ENCODE measurements around the gene PREB. TPM values are rescaled to one million over a fixed set of nuclear protein-coding genes. Genes with fewer than 3 reads are reported as not detected.

Gene PREB
- total RNA-seq, 1 donor from 2014 or later, result 25.1 TPM

DNA sequence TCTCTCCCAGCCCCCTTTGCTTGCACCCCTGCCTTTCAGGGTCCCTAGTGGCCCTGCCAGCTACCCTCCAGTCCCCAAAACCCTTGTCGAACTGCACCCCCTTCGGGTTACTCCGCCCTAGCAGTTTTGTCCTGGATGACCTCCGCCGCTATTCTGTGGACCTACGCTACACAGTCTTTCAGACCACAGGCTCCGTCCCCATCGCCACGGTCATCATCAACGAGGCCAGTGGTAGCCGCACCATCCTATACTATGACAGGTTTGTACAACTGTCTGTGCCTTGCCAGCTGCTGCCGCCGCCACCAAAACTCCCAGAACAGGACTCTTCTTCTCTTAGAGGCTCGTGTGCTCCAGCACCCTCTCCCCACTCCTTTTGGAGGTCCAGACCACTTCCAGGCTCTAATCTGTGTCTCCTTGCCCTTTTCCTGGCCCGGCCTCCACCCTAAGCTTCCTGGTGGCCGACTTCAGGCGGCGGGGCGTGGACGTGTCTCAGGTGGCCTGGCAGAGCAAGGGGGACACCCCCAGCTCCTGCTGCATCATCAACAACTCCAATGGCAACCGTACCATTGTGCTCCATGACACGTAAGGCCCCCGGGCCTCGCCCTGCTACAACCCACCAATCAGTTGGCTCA, 40.0 kb downstream of the PREB start:
- Histone ChIP-seq H3K4me2 (no peak overlapping the region), H3K79me2 (ENCODE audit: low read depth) (no peaks in the 10 kb centered on the region), H3K4me1 (no peaks in the 10 kb centered on the region), H3K36me3 (no peaks in the 10 kb centered on the region), H3K27ac (no peak overlapping the region), H3K9ac (no peak overlapping the region), H2AFZ (replicated peaks) (no peak overlapping the region), H3K27me3 (no peaks in the 10 kb centered on the region), H3K4me3 (no peak overlapping the region), H3K9me3 (ENCODE audit: low read depth) (no peaks in the 10 kb centered on the region), H3F3A (ENCODE audit: low read depth) (no peaks in the 10 kb centered on the region), H4K20me1 (ENCODE audit: low read depth) (no peaks in the 10 kb centered on the region)
- no peak for TF ChIP-seq EZH2 (IDR thresholded peaks at IDR 0.05)
- TF ChIP-seq EZH2phosphoT487 (IDR thresholded peaks at IDR 0.05), result no peak
- TF ChIP-seq, protein P1, sequence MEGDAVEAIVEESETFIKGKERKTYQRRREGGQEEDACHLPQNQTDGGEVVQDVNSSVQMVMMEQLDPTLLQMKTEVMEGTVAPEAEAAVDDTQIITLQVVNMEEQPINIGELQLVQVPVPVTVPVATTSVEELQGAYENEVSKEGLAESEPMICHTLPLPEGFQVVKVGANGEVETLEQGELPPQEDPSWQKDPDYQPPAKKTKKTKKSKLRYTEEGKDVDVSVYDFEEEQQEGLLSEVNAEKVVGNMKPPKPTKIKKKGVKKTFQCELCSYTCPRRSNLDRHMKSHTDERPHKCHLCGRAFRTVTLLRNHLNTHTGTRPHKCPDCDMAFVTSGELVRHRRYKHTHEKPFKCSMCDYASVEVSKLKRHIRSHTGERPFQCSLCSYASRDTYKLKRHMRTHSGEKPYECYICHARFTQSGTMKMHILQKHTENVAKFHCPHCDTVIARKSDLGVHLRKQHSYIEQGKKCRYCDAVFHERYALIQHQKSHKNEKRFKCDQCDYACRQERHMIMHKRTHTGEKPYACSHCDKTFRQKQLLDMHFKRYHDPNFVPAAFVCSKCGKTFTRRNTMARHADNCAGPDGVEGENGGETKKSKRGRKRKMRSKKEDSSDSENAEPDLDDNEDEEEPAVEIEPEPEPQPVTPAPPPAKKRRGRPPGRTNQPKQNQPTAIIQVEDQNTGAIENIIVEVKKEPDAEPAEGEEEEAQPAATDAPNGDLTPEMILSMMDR (IDR thresholded peaks at IDR 0.05), result no peak
- peak overlapping the region; percentile 72 for H3K27ac Mint-ChIP-seq
- no peaks in the 10 kb centered on the region for H3K9me3 Mint-ChIP-seq
- peak overlapping the region; percentile 53 for H3K4me3 Mint-ChIP-seq
- no peaks in the 10 kb centered on the region for H3K36me3 Mint-ChIP-seq
- H3K27me3 Mint-ChIP-seq (ENCODE audit: insufficient read depth, low read depth), result peaks cover 11% of the 10 kb centered on the region
- H3K4me1 Mint-ChIP-seq, result peaks cover 10% of the 10 kb centered on the region
- no peak for DNase-seq (ENCODE audit: low spot score)

DNA sequence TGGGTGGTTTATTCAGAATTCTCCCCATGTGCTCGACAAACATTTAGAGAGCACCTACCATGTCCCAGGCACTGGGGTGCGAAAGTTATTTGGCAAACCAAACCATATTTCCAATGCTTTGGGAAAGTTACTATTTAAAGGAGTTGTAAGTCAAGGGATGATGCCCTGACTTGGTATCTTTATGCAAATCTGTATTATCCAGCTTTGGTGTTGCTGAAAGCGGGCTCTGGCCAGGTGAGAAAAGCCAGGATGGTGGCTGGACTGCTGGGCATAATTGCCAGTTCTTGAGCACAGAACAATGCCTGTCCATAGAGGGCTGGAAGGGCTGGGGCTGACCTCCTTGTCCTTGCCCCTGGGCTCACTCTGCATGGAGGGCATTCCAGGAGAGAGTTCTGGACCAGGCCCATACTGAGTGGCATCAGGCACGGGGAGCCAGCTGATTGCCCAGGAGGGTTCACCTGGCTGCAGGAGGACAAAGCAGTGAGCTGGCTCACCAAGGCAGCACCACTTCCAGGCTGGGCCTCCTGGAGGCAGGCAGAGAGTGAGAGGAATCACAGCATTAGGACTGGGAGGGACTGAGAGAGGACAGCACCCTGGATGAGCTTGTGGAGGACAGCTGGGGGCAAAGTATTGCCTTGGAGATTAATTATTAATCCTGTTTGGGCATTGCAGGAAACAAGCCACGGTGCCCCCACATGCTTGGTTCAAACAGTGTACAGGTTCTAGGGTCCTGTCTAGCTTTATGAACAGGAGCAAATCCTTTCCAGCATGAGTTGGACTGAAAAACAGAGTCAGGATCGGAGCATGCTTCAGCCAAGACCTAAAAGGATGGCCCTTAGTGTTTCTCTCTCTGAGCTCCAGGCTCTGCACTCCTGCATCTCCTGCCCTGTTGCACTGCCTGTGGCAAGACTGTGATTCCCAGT, 40.7 kb downstream of the PREB start:
- Mint-ChIP-seq H3K27ac (peak overlapping the region; percentile 72), H3K9me3 (no peaks in the 10 kb centered on the region), H3K36me3 (no peaks in the 10 kb centered on the region), H3K4me1 (peaks cover 10% of the 10 kb centered on the region), H3K4me3 (peak overlapping the region; percentile 53), H3K27me3 (ENCODE audit: insufficient read depth, low read depth) (peaks cover 9% of the 10 kb centered on the region)
- no peaks in the 10 kb centered on the region for H3F3A ChIP-seq (ENCODE audit: low read depth)
- no peaks in the 10 kb centered on the region for H3K79me2 ChIP-seq (ENCODE audit: low read depth)
- H3K9ac ChIP-seq, result no peak overlapping the region
- no peak overlapping the region for H2AFZ ChIP-seq (replicated peaks)
- no peaks in the 10 kb centered on the region for H3K4me1 ChIP-seq
- H3K9me3 ChIP-seq (ENCODE audit: low read depth), result no peaks in the 10 kb centered on the region
- TF ChIP-seq EZH2 (IDR thresholded peaks at IDR 0.05) (no peak), EZH2phosphoT487 (IDR thresholded peaks at IDR 0.05) (no peak)
- no peaks in the 10 kb centered on the region for H3K36me3 ChIP-seq
- no peak overlapping the region for H3K4me2 ChIP-seq
- H3K4me3 ChIP-seq, result no peak overlapping the region
- DNase-seq (ENCODE audit: low spot score), result no peak
- no peaks in the 10 kb centered on the region for H3K27me3 ChIP-seq
- no peak overlapping the region for H3K27ac ChIP-seq
- no peaks in the 10 kb centered on the region for H4K20me1 ChIP-seq (ENCODE audit: low read depth)

DNA sequence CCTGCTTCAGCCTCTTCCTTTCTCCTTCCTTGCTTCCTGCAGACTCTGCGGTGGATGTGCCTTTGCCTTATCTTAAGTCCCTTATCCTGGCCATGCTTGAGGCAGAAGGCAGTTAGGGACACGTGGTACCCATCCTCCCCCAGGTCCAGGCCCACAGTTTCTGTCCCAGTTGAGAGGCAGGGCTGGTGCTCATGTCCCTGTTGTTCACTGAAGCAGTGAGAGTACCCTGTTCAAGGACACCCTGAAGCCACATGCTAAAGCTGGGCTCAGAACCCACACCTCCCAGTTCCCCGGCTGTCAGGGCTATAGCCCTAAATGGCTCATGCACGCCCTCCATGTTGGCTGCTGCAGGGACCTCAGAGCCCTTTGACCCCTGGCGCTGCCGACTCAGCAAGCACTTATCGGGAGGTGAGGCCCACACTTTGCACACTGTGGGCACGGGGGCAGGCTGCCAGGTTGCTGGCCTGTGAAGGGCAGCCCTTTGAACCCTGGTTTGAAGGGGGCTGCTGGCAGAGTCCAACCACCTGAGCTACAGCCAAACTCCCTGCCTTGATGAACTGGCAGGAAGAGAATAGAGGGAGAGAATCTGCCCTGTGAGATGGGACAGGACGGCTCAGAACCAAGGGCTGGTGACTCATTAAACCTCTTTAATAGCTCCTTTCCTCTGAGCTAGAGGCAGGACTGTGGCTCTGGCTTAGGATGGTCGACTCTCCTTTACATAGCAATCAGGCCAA, 41.6 kb downstream of the PREB start:
- H3K9me3 ChIP-seq (ENCODE audit: low read depth), result no peaks in the 10 kb centered on the region
- no peaks in the 10 kb centered on the region for H4K20me1 ChIP-seq (ENCODE audit: low read depth)
- no peak overlapping the region for H3K27ac ChIP-seq
- no peak overlapping the region for H3K4me3 Mint-ChIP-seq
- no peaks in the 10 kb centered on the region for H3K79me2 ChIP-seq (ENCODE audit: low read depth)
- DNase-seq (ENCODE audit: low spot score), result no peak
- H3K4me1 ChIP-seq, result no peaks in the 10 kb centered on the region
- H2AFZ ChIP-seq (replicated peaks), result no peak overlapping the region
- TF ChIP-seq EZH2phosphoT487 (IDR thresholded peaks at IDR 0.05) (no peak), EZH2 (IDR thresholded peaks at IDR 0.05) (no peak)
- TF ChIP-seq, protein P1 (IDR thresholded peaks at IDR 0.05), result no peak
- no peak overlapping the region for H3K4me3 ChIP-seq
- H3K9me3 Mint-ChIP-seq, result no peaks in the 10 kb centered on the region
- H3K4me2 ChIP-seq, result no peak overlapping the region
- H3K27me3 Mint-ChIP-seq (ENCODE audit: insufficient read depth, low read depth), result peaks cover 11% of the 10 kb centered on the region
- H3F3A ChIP-seq (ENCODE audit: low read depth), result no peaks in the 10 kb centered on the region
- H3K4me1 Mint-ChIP-seq, result peaks cover 10% of the 10 kb centered on the region
- peaks cover under 1% of the 10 kb centered on the region for H3K27me3 ChIP-seq
- H3K27ac Mint-ChIP-seq, result no peak overlapping the region
- no peaks in the 10 kb centered on the region for H3K36me3 Mint-ChIP-seq
- H3K9ac ChIP-seq, result no peak overlapping the region
- no peaks in the 10 kb centered on the region for H3K36me3 ChIP-seq
